GM18511 (cell line): ENCODE measurements around the gene FCAMR.
A peak's percentile ranks its signal among the peaks of the same experiment; 100 is the strongest.
"Not testable (repeated sequence)": the region's sequence is repeated elsewhere in the genome, so short reads cannot be mapped to it uniquely, and the experiment has no call there.

Experiments used
- ATAC-seq: cut with Tn5 transposase; IDR thresholded peaks from one replicate; pipeline ENCODE4 v1.9.1; 2021; ENCODE audit warnings: mild to moderate bottlenecking, moderate library complexity; ENCODE audit not compliant: unreplicated experiment

The FCAMR gene

DNA sequence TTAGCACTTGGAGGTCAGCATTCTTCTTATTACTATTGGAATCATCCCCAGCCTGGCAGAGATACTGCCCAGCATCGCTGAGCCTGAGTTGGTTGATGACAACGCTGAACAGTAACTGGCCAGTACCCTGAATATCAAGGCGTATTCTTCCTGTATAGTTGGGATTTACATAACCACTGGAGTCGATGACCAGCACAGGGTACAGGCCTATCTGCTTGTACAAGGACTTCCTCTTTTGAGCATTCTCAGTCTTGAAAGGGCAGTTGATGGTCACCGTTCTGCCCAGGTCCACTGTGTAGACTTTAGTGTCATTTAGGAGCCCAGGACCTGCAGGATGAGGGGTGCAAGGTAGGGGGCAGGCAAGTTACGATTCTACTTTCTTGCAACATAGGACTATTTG, 32.8 kb downstream of the FCAMR start:
- ATAC-seq: no peak

DNA sequence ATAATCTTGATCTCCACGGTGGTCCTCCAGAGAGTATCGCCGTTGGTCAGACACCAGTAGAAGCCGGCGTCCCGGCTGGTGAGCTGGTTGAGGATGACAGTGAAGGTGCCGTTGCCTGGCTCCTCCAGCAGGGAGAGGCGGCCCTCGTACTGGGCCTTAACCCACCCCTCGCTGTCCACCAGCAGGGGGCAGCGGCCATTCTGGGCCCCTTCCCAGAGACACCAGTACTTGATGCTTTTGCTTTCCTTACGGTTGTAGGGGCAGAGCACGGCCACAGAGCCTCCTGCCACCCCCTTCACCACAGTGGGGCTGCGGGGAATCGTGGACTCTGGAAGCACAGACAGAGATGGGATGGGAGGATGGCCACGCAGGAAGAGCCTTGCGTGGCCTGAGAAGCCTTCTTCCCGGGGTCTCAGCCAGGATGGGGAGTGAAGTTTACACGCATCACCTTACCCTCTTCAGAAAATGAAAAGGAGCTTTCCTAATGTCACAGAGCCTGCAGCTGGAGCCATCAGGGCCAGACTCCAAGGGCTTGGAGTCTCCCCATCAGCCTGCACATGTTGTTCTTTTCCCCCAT, 34.7 kb downstream of the FCAMR start:
- no peak for ATAC-seq

DNA sequence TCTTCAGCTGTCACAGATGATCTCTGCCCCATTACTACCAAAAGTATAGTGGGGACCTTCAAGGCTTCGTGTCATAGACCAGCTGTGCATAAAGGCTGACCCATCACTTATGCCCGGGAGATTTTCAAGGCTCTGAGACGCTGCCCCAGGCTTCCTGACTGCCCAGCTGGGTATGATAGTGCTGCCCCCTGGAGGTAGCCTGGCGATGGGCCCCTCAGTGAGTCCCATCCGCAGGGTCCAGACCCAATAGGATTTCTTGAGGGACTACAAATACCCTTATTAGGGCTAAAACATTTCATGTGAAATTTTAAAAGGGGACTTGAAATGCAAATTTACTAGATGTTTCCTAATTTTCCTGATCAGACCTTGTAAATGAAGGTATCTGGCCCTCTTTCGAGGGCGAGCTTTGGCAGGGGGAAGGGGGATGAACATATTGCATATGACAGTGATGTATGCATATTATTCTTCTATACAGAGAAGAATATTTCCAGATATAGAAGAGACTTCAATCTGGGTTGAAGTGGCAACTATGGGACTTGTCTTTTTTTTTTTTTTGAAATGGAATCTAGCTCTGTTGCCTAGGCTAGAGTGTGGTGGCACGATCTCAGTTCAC, 36.8 kb downstream of the FCAMR start:
- no peak for ATAC-seq

DNA sequence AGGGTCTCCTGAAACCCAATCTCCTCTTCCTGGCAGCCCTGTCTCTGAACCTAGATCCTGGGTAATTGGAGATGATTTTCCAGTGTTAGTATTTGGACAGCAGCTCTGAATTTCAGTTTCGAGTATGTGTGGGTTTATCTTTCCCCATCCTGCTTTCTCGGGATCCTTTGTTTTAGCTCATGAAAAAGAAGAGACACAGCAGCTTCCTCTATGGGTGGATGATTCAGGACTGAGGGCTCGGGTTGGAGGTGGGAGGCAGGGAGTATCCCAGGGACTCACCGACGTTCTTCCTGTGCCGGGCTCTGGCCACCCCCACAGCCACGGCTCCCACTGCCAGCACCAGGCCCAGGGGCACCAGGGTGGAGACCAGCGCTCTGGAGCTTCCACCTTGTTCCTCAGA, 38.1 kb downstream of the FCAMR start:
- ATAC-seq: no peak

DNA sequence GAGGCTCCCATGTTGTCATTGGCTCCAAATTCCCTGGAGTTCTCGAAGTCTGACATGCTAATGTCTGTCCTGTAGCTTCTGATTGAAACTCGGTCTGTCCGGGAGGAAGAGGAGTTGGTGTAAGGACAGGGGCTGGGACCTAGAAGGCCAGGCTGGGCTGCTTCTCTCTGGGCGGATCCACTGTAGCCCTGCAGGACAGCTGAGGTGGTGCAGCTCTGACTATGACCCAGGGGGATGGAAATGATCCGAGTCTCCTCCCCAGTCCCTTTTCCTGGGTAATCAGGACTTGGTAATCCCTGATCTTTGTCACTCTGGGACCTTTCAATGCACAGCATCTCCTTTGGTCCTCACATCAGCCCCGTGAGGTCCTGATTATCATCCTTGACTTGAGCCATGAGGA, 38.6 kb downstream of the FCAMR start:
- ATAC-seq: no peak

DNA sequence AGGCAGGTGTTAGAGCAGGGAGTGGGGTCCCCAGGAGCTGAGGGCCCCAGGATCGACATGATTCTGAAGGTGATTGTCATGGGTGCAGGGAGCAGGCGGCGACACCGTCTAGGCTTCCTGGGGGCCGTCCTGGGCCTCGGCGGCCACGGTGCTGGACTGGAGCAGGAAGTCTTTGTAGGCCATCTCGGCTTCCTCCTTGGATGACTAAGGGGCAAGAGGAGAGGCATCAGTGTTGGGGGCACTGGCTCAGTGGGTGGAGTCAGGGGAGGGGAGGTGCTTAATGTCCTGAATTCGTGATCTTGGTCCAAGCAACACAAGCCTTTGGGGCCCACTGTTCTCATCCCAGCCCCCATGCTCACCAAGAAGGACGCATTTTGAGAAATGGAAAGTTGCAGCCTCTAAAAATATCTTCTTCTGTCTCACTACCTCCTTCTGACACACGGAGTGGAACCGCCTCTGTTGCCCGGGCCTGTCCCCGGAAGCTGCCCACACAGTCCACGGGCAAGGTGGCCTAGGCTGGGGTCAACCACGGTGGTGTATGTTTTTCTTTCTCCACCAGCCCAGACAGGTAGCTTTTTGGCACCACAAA, 40.0 kb downstream of the FCAMR start:
- peak; percentile 84 for ATAC-seq

DNA sequence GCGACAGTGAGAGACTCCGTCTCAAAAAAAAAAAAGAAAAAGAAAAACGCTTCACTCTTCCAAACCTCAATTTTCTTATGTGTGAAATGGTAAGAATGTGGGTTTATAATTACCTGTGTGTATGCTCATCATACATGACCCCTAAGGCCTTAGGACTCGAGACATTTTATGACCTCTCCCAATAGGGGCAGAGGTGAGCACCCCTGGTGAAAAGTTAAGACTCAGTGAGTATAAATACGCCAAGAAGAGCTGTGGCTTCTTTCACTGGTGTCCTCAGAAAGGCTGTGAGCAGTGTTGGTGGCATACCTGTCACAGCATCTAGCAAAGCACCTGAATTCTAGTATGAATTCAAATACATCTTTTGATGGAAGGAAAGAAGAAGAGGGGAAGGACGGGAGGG, 40.7 kb downstream of the FCAMR start:
- ATAC-seq: no peak

DNA sequence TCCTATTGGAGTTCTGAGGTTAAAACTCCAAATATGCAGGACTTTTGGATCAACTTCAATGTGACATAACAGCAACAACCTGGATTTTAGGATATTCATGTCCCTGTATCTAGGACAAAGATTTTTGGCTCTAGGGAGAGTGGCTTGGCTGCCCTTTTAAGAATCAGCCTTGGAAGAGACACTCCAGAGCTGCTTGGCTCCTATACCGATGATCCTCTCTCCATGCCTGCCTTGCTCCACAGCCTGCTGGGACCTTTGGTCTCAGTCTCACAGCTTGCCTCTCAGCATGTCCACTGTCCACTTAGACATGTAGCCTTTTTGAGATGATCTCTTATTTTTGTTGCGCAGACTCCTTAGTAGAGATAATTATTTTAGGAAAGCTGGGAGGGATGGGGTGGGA, 44.0 kb downstream of the FCAMR start:
- no peak for ATAC-seq

DNA sequence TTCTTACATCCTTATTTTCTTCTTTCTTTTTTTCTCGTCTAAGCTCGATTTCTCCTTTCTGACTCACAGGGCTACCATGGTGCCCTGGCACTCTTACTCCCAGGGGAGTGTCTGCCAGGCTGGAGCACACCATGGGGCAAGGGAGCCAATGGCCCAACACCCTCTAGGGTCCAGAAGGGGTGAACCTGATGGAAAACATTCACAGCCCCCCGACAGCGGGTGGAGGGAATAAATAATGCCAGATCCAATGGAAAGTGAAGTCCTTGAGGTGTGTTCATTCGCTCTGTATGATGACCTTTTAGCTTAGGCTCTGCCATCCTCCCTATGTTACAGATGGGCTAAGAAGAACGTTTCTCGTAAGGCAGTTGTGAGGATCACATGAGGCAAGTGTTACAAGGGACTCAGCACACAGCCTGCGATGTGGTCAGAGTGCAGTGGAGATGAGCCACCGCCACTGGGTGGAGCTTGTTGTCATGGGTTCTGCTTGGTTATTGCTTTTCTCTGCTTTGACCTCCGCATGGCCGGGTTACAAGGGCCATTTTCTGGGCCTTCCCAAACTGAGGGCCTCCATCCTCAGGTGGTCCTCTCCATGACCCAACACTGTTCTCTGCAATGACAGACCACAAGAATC, 45.0 kb downstream of the FCAMR start:
- ATAC-seq: peak; percentile 62

DNA sequence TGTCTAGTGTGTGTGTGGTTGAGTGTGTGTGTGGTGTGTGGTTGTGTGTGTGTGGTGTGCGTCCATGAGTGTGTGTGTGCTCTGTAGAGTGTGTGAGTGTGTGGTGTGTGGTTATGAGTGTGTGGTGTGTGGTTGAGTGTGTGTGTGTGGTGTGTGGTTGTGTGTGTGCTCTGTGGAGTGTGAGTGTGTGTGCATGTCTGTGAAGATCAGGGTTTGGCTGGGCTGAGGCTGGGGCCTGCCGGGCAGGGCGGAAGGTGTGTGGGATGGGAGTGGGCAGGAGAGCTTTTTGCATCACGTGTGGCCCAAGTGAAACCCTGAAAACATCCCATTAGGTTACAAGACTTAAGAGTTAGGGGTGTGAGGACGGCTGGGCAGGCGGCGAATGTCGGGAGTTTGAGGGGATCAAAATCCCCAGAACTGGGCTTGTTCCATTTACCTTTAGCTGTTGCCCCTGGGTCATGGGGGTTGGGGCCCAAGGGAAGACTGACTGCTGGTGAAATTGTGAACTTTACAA, 45.6 kb downstream of the FCAMR start:
- peak; percentile 30 for ATAC-seq

DNA sequence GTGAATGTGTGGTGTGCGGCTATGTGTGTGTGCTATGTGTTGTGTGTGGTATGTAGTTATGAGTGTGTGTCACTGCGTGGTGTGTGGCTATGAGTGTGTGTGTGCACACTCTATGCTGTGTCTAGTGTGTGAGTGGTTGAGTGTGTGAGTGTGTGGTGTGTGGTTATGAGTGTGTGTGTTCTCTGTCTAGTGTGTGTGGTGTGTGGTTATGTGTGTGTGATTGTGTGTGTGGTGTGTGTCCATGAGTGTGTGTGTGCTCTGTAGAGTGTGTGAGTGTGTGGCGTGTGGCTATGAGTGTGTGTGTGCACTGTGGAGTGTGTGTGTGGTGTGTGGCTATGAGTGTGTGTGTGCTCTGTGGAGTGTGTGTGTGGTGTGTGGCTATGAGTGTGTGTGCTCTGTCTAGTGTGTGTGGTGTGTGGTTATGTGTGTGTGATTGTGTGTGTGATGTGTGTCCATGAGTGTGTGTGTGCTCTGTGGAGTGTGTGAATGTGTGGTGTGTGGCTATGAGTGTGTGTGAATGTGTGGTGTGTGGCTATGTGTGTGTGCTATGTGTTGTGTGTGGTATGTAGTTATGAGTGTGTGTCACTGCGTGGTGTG, 46.2 kb downstream of the FCAMR start:
- ATAC-seq: not testable (repeated sequence)

DNA sequence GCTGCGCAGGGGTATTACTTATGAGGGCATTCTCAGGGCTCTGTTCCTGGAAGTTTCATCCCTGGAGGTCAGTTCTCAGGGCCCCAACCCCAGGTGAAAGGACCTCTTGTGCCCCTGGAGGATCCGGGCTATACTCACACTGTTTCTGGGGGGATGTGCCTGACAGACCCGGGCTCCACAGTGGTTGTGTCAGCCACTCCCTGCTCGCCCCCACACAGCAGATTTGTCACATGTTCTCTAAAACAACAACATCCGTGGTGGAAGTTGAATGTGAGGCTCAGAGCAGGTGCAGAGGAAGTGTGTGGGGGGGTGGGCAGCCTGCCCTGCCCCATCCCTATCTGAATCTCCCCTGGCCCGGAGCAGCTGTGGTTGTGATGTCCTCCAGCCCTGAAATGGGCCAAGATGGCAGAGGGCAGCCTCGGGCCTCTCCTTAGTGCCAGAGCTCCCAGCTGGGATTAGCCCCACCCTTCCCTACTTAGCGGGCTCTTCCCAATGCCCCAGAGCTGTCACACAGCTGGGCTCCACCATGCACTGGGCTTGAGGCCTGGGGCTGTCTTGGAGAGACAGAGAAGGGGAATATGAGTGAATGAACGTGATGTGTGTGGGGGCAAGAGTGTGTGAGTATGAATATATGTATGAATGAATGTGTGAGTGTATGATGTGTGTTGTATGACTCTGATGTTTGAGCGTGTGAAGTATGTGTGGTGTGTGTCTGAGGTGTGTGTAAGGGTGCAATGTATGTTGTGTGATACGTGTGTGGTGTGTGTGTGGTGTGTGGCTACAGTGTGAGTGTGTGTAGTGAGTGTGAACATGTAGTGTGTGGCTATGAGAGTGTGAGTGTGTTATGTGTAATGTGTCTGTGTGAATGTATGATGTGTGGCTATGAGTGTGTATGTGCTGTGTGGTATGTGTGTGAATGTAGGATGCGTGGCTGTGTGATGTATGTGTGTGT, 47.0 kb downstream of the FCAMR start:
- ATAC-seq: peak; percentile 61

DNA sequence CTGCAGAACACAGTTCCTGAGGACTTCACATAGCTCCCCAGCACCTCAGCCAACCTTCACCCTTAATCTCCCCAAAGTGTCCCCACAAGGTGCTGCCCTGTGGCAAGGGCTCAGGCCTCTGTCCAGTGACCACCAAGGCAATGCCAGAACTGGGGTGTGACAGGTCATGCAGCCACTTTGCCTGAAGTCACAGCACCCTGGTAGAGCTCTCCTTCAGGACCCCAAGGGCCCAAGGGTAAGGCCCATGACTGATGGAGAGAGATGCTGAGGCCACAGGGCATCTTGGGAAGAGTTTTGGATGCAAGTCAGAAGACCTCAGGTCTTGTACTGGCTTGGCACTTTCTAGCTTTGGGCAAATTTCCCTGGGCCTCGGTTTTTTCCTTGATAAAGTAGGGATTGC, 47.7 kb downstream of the FCAMR start:
- ATAC-seq: no peak

DNA sequence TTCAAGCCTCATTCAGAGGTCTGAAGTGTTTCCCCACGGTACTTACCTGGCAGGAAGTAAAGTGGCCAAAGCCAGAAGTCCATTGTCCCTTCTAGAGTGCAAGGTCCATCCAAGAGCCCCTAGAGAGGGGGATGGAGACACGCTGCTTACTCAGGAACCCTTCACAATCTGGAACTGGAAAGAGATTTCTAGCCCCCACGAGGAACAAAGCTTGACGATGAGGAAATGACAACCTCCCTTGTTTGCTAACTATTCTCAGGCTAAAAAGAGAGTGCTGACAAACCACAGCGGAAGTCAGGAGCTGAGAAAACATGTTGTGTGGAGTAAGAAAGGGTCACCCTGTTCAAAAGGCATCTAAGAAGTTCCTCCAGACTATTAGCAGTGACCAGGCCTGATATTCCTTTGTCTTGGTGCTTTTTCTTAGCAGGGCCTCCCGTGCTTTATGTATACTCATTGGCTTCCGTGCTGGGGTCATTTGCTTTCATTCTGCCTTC, 48.4 kb downstream of the FCAMR start, which contains the start of gene FCMR:
TSS of gene FCMR (minus strand) at position 170 of the 494 bp plus-strand sequence. CDS start at position 83, 87 bp downstream.
- ATAC-seq: no peak

DNA sequence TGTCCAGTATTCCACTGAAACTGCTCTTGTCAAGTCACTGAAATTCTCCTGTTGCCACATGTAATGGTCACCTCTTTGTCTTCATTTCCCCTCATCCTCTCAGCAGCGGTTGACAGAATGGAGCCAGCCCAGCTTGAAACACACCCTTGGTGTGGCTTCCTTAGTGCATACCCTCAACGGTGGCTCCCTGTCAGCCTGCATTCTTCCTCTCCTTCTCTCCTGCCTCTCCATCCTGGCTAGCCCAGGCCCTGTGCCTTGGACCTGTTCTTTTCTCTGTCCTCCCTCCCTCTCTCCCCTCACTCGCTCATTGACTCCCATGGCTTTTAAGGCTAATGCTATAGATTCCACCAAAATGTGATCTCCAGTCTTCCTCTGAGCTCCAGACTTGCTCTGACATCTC, 52.2 kb downstream of the FCAMR start:
- no peak for ATAC-seq

DNA sequence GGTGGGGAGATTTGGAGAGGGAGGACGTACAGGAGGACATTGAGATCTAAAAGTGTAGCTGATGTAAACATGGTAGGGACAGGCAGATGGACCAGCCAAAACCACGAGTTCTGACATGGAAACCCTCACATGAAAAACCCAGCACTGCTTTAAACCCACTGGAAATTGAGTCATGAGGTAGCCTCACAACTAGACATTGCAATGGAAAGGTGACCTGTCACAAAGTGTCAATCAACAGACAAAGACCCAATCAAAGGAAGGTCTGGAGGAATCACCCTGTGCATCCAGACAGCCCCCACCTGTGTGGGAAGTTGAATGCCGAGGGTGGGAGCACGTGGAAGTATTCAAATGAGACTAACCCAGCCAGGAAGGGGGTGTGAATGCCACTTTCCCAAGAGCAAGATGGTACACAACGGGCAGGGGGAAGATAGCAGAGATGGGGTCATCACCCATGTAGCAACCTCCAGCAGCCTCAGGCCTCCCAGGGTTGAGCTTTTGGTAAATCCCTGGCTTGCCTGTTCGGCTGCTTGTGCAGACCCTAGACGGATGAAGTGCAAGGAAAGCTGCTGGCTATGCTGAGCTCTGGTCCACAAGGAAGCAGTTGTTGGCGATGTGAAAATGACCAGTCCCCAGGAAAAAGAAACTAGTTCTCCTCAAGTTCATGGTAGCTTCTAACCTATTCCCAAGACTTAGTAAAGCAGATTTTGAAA, 54.1 kb downstream of the FCAMR start:
- no peak for ATAC-seq

DNA sequence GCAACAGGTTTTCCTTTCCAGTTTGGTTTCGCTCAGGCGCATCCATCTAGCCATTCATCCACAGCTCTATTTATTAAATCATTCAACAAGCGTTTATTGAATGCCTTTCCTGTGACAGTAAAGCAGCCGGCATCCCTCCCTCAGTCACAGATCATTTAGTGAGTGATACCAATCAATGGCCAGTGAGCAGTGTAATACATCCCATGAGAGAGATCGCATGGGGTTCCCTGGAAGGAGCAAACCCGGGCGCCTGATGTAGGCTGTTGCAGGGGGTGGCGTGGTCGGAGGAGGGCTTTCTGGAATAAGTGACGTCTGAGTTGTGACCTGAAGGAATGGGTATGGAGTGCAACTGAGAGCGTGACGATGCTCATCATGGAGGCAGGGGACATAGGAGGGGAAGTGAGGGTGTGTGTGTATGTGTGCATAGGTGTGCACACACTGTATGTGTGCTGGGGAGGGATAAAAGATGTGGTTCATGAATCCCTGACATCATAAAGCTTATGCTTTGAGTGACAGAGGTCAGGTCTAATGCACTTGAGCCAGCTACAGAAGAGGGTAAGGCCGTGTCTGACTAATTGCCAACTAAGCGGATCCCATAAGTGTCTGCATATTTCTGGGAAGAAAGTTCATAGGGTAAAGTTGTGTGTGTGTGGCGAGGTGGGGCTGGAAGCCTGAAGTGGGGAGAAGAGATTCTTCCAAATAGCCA, 55.1 kb downstream of the FCAMR start:
- ATAC-seq: no peak

DNA sequence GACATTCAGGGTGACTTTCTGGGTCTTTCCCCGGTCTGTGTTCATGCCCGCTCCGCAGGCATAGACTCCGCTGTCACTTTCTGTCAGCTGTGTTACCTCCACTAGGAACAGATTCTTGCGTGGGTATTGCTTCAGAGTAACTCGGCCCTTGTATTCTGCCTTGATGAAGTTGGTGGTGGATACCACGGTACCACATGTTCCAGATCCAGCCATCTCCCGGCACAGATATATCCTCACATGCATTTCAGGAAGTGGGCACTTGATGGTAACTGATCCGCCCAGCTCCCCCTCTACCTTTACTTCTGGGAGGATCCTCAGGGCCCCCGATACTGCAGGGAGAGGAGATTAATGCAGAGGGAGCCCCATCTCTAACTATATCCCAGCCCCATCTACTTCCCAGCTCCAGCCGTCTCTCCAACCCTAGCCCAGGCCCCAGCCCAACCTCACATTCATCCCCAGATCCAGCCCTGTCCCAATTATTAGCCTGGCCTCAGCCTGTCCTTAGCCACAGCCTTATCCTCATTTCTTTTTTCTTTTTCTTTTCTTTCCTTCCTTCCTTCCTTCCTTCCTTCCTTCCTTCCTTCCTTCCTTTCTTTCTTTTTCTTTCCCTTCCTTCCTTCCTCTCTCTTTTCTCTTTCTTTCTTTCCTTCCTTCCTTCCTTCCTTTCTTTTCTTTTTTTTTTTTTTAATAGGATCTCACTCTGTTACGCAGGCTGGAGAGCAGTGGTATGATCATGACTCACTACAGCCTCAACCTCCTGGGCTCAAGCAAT, 56.3 kb downstream of the FCAMR start:
- ATAC-seq: no peak
